ENCODE data around the gene NPAS2.

The NPAS2 gene

GRCh38 chr2:100952512-100952911, 132.6 kb downstream of the NPAS2 start:
- TF ChIP-seq CTCF (conservative IDR thresholded peaks at IDR 0.05) (no peak), ZFX (IDR thresholded peaks at IDR 0.05) (no peak)
- no peak overlapping the region for H3K27ac ChIP-seq

GRCh38 chr2:100953406-100954043, 133.6 kb downstream of the NPAS2 start:
- no peak overlapping the region for H3K27ac ChIP-seq
- TF ChIP-seq CTCF (conservative IDR thresholded peaks at IDR 0.05) (no peak), ZFX (IDR thresholded peaks at IDR 0.05) (no peak)

- TF ChIP-seq CTCF (conservative IDR thresholded peaks at IDR 0.05), result no peak
- TF ChIP-seq ZFX (IDR thresholded peaks at IDR 0.05), result no peak
- no peak overlapping the region for H3K27ac ChIP-seq
These were observed 134.1 kb downstream of the NPAS2 start for GRCh38 chr2:100954044-100954420.

- H3K27ac ChIP-seq, result no peak overlapping the region
- no peak for TF ChIP-seq CTCF (conservative IDR thresholded peaks at IDR 0.05)
- TF ChIP-seq ZFX (IDR thresholded peaks at IDR 0.05), result no peak
These were observed 135.3 kb downstream of the NPAS2 start for GRCh38 chr2:100955226-100955625.

GRCh38 chr2:100956081-100956480, 136.1 kb downstream of the NPAS2 start:
- H3K27ac ChIP-seq, result no peak overlapping the region
- TF ChIP-seq CTCF (conservative IDR thresholded peaks at IDR 0.05) (no peak), ZFX (IDR thresholded peaks at IDR 0.05) (no peak)

GRCh38 chr2:100957996-100958653, 138.2 kb downstream of the NPAS2 start:
- no peak for TF ChIP-seq ZFX (IDR thresholded peaks at IDR 0.05)
- no peak for TF ChIP-seq CTCF (conservative IDR thresholded peaks at IDR 0.05)
- H3K27ac ChIP-seq, result peak overlapping the region; percentile 33; the same call in 1 of the 2 replicates

- TF ChIP-seq ZFX (IDR thresholded peaks at IDR 0.05) (no peak), CTCF (conservative IDR thresholded peaks at IDR 0.05) (no peak)
- peak overlapping the region; percentile 56 for H3K27ac ChIP-seq
These were observed 139.4 kb downstream of the NPAS2 start for GRCh38 chr2:100959225-100959880.

Data from C4-2B (cell line).